HEK293 (cell line): Measurements from ENCODE around the gene BTF3L4.

ENCODE experiments used
- GLIS1 ChIP-seq: fragments of 450-650 bp; formaldehyde crosslinking; IDR thresholded peaks from 2 replicates; pipeline ENCODE4 v1.5.1; 2016; ENCODE audit warnings: missing biosample characterization, missing genetic modification characterization
- HOXD13 ChIP-seq: sonication (generic); formaldehyde crosslinking; IDR thresholded peaks from 2 replicates; pipeline ENCODE4 v1.8.0; 2022; ENCODE audit warnings: missing genetic modification reagents, borderline replicate concordance
- PRDM1 ChIP-seq: fragments of 450-650 bp; formaldehyde crosslinking; IDR thresholded peaks from 2 replicates; pipeline ENCODE4; 2016; ENCODE audit warnings: missing biosample characterization, missing genetic modification characterization
- SP7 ChIP-seq: fragments of 450-650 bp; formaldehyde crosslinking; IDR thresholded peaks from 2 replicates; pipeline ENCODE4 v1.5.1; 2016; ENCODE audit warnings: missing biosample characterization, missing genetic modification characterization
- TCF7L2 ChIP-seq: IDR thresholded peaks from 2 replicates; pipeline ENCODE4 v1.6.1; 2011; ENCODE audit warnings: low read depth, mild to moderate bottlenecking, inconsistent platforms, low read length, moderate library complexity, borderline replicate concordance
- YY2 ChIP-seq: fragments of 450-650 bp; formaldehyde crosslinking; IDR thresholded peaks from 2 replicates; pipeline ENCODE4 v1.5.1; 2016; ENCODE audit warnings: missing biosample characterization, missing genetic modification characterization
- ZNF10 ChIP-seq: fragments of 450-650 bp; formaldehyde crosslinking; IDR thresholded peaks from 2 replicates; pipeline ENCODE4 v1.5.1; 2017; ENCODE audit warnings: missing biosample characterization, missing genetic modification characterization
- ZNF16 ChIP-seq: fragments of 450-650 bp; formaldehyde crosslinking; IDR thresholded peaks from 2 replicates; pipeline ENCODE4 v1.5.1; 2016; ENCODE audit warnings: low read depth, missing biosample characterization, missing genetic modification characterization
- ZNF2 ChIP-seq: fragments of 450-650 bp; formaldehyde crosslinking; IDR thresholded peaks from 2 replicates; pipeline ENCODE4 v1.5.1; 2016; ENCODE audit warnings: missing biosample characterization, missing genetic modification characterization
- ZNF223 ChIP-seq: fragments of 450-650 bp; formaldehyde crosslinking; IDR thresholded peaks from 2 replicates; pipeline ENCODE4 v1.5.1; 2016; ENCODE audit warnings: missing biosample characterization, missing genetic modification characterization
- ZNF324 ChIP-seq: fragments of 450-650 bp; formaldehyde crosslinking; IDR thresholded peaks from 2 replicates; pipeline ENCODE4 v1.5.1; 2016; ENCODE audit warnings: missing biosample characterization, missing genetic modification characterization
- ZNF416 ChIP-seq: fragments of 450-650 bp; formaldehyde crosslinking; IDR thresholded peaks from 2 replicates; pipeline ENCODE4 v1.5.1; 2016; ENCODE audit warnings: missing biosample characterization, missing genetic modification characterization
- ZNF529 ChIP-seq: fragments of 450-650 bp; formaldehyde crosslinking; IDR thresholded peaks from 2 replicates; pipeline ENCODE4 v1.5.1; 2017; ENCODE audit warnings: missing genetic modification characterization, missing biosample characterization; ENCODE audit not compliant: insufficient replicate concordance
- ZNF549 ChIP-seq: fragments of 450-650 bp; IDR thresholded peaks from 2 replicates; pipeline ENCODE4 v1.5.1; 2018; ENCODE audit warnings: missing biosample characterization, missing genetic modification characterization, mild to moderate bottlenecking, inconsistent platforms, moderate library complexity
- ZNF561 ChIP-seq: fragments of 450-650 bp; IDR thresholded peaks from 2 replicates; pipeline ENCODE4 v1.5.1; 2018; ENCODE audit warnings: missing biosample characterization, missing genetic modification characterization, borderline replicate concordance
- ZNF596 ChIP-seq: fragments of 450-650 bp; IDR thresholded peaks from 2 replicates; pipeline ENCODE4 v1.5.0; 2018; ENCODE audit warnings: missing biosample characterization, mild to moderate bottlenecking, missing genetic modification characterization, moderate library complexity
- ZNF621 ChIP-seq: fragments of 450-650 bp; formaldehyde crosslinking; IDR thresholded peaks from 2 replicates; pipeline ENCODE4 v1.5.1; 2017; ENCODE audit warnings: missing biosample characterization, missing genetic modification characterization
- ZNF707 ChIP-seq: fragments of 450-650 bp; formaldehyde crosslinking; IDR thresholded peaks from 2 replicates; pipeline ENCODE4 v1.5.1; 2016; ENCODE audit warnings: missing biosample characterization, missing genetic modification characterization
- ZNF792 ChIP-seq: fragments of 450-650 bp; formaldehyde crosslinking; IDR thresholded peaks from 2 replicates; pipeline ENCODE4 v1.5.1; 2016; ENCODE audit warnings: missing biosample characterization, missing genetic modification characterization
- ZSCAN16 ChIP-seq: fragments of 450-650 bp; formaldehyde crosslinking; IDR thresholded peaks from 2 replicates; pipeline ENCODE4 v1.5.1; 2016; ENCODE audit warnings: missing biosample characterization, missing genetic modification characterization
- TF ChIP-seq, protein P1 (sequence below): fragments of 450-650 bp; formaldehyde crosslinking; IDR thresholded peaks from 2 replicates; pipeline ENCODE4 v1.5.1; 2016; ENCODE audit warnings: missing biosample characterization, missing genetic modification characterization, borderline replicate concordance
- TF ChIP-seq, protein P2 (sequence below): fragments of 450-650 bp; formaldehyde crosslinking; IDR thresholded peaks from 2 replicates; pipeline ENCODE4 v1.5.1; 2017; ENCODE audit warnings: missing biosample characterization, missing genetic modification characterization
- TF ChIP-seq, protein P3 (sequence below): fragments of 450-650 bp; formaldehyde crosslinking; IDR thresholded peaks from 2 replicates; pipeline ENCODE4 v1.5.1; 2017; ENCODE audit warnings: missing biosample characterization, missing genetic modification characterization
- TF ChIP-seq, protein P4 (sequence below): fragments of 450-650 bp; formaldehyde crosslinking; conservative IDR thresholded peaks from 2 replicates; pipeline ENCODE4 v1.5.1; 2016; ENCODE audit warnings: low read depth, missing biosample characterization, missing genetic modification characterization

Gene BTF3L4

DNA sequence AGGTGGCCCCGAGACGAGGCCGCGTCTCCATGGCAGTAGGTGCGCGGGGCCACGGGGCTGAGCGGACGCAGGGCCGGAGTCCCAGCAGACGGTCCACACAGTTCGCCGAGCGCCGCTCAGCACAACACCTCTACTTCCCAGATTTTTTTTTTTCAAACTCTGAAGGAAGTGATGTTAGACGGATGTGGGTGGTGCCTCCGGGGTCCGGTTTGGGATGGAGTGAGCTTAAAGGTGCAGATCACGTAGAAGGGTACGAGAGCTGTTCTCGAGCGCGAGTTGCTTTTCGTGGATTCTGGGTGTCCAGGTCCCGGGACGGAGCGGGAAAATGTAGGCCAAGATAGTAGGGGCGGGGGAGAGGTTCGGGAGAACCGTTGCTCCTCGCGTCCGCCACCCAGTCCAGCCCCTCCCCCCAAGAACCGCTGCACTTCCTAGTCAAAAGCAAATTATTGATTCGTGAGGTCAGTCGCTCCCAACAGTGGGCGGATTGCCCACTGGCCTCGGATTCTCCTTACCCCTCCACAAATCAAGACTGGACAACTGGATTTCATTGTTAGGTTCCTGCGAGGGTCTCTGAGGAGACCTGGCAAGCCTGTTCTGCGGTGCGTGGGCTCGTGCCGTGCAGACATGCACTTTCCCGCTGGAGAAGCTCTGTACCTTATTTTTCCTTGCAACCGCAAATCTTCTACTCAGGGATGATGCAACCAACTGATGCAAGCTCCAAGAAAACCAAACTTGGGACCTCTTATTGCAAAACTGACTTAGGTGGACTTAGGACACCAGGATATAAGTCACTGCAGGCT, 829 bp upstream of the BTF3L4 start, which contains the start of gene TXNDC12 (continued):
- TF ChIP-seq, protein P1, sequence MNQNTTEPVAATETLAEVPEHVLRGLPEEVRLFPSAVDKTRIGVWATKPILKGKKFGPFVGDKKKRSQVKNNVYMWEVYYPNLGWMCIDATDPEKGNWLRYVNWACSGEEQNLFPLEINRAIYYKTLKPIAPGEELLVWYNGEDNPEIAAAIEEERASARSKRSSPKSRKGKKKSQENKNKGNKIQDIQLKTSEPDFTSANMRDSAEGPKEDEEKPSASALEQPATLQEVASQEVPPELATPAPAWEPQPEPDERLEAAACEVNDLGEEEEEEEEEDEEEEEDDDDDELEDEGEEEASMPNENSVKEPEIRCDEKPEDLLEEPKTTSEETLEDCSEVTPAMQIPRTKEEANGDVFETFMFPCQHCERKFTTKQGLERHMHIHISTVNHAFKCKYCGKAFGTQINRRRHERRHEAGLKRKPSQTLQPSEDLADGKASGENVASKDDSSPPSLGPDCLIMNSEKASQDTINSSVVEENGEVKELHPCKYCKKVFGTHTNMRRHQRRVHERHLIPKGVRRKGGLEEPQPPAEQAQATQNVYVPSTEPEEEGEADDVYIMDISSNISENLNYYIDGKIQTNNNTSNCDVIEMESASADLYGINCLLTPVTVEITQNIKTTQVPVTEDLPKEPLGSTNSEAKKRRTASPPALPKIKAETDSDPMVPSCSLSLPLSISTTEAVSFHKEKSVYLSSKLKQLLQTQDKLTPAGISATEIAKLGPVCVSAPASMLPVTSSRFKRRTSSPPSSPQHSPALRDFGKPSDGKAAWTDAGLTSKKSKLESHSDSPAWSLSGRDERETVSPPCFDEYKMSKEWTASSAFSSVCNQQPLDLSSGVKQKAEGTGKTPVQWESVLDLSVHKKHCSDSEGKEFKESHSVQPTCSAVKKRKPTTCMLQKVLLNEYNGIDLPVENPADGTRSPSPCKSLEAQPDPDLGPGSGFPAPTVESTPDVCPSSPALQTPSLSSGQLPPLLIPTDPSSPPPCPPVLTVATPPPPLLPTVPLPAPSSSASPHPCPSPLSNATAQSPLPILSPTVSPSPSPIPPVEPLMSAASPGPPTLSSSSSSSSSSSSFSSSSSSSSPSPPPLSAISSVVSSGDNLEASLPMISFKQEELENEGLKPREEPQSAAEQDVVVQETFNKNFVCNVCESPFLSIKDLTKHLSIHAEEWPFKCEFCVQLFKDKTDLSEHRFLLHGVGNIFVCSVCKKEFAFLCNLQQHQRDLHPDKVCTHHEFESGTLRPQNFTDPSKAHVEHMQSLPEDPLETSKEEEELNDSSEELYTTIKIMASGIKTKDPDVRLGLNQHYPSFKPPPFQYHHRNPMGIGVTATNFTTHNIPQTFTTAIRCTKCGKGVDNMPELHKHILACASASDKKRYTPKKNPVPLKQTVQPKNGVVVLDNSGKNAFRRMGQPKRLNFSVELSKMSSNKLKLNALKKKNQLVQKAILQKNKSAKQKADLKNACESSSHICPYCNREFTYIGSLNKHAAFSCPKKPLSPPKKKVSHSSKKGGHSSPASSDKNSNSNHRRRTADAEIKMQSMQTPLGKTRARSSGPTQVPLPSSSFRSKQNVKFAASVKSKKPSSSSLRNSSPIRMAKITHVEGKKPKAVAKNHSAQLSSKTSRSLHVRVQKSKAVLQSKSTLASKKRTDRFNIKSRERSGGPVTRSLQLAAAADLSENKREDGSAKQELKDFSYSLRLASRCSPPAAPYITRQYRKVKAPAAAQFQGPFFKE = no peak
- TF ChIP-seq ZNF596 (tag by site-specific recombination) (no peak), ZNF621 (no peak), HOXD13 (CRISPR knock-in tag) (no peak), ZSCAN16 (tag by site-specific recombination) (no peak), ZNF561 (tag by site-specific recombination) (peak; percentile 12; the same call in 1 of the 2 replicates), ZNF529 (no peak), ZNF549 (tag by site-specific recombination) (no peak), ZNF10 (tag by site-specific recombination) (no peak), ZNF707 (tag by site-specific recombination) (no peak), SP7 (tag by site-specific recombination) (peak; percentile 62), ZNF16 (tag by site-specific recombination) (no peak), GLIS1 (tag by site-specific recombination) (0 out of 2 replicates have a peak, but pooled peaks have one; percentile 30), ZNF223 (tag by site-specific recombination) (no peak), PRDM1 (tag by site-specific recombination) (peak; percentile 46; the same call in 1 of the 2 replicates), TCF7L2 (no peak), YY2 (no peak), ZNF2 (peak; percentile 65), ZNF416 (tag by site-specific recombination) (no peak), ZNF792 (tag by site-specific recombination) (no peak; the same call in 1 of the 2 replicates), ZNF324 (tag by site-specific recombination) (peak; percentile 72; the same call in 1 of the 2 replicates)
- TF ChIP-seq, protein P2, sequence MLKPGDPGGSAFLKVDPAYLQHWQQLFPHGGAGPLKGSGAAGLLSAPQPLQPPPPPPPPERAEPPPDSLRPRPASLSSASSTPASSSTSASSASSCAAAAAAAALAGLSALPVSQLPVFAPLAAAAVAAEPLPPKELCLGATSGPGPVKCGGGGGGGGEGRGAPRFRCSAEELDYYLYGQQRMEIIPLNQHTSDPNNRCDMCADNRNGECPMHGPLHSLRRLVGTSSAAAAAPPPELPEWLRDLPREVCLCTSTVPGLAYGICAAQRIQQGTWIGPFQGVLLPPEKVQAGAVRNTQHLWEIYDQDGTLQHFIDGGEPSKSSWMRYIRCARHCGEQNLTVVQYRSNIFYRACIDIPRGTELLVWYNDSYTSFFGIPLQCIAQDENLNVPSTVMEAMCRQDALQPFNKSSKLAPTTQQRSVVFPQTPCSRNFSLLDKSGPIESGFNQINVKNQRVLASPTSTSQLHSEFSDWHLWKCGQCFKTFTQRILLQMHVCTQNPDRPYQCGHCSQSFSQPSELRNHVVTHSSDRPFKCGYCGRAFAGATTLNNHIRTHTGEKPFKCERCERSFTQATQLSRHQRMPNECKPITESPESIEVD = no peak; the same call in 1 of the 2 replicates
- TF ChIP-seq, protein P3, sequence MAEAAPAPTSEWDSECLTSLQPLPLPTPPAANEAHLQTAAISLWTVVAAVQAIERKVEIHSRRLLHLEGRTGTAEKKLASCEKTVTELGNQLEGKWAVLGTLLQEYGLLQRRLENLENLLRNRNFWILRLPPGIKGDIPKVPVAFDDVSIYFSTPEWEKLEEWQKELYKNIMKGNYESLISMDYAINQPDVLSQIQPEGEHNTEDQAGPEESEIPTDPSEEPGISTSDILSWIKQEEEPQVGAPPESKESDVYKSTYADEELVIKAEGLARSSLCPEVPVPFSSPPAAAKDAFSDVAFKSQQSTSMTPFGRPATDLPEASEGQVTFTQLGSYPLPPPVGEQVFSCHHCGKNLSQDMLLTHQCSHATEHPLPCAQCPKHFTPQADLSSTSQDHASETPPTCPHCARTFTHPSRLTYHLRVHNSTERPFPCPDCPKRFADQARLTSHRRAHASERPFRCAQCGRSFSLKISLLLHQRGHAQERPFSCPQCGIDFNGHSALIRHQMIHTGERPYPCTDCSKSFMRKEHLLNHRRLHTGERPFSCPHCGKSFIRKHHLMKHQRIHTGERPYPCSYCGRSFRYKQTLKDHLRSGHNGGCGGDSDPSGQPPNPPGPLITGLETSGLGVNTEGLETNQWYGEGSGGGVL = peak; percentile 38; the same call in 1 of the 2 replicates
- TF ChIP-seq, protein P4, sequence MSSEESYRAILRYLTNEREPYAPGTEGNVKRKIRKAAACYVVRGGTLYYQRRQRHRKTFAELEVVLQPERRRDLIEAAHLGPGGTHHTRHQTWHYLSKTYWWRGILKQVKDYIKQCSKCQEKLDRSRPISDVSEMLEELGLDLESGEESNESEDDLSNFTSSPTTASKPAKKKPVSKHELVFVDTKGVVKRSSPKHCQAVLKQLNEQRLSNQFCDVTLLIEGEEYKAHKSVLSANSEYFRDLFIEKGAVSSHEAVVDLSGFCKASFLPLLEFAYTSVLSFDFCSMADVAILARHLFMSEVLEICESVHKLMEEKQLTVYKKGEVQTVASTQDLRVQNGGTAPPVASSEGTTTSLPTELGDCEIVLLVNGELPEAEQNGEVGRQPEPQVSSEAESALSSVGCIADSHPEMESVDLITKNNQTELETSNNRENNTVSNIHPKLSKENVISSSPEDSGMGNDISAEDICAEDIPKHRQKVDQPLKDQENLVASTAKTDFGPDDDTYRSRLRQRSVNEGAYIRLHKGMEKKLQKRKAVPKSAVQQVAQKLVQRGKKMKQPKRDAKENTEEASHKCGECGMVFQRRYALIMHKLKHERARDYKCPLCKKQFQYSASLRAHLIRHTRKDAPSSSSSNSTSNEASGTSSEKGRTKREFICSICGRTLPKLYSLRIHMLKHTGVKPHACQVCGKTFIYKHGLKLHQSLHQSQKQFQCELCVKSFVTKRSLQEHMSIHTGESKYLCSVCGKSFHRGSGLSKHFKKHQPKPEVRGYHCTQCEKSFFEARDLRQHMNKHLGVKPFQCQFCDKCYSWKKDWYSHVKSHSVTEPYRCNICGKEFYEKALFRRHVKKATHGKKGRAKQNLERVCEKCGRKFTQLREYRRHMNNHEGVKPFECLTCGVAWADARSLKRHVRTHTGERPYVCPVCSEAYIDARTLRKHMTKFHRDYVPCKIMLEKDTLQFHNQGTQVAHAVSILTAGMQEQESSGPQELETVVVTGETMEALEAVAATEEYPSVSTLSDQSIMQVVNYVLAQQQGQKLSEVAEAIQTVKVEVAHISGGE (tag by site-specific recombination) = peak; percentile 88
